CD1c-positive myeloid dendritic cell (primary cell): ENCODE results near the gene ZNF761.
A peak's percentile ranks its signal among the peaks of the same experiment; 100 is the strongest.
"Not testable (repeated sequence)": the region's sequence is repeated elsewhere in the genome, so short reads cannot be mapped to it uniquely, and the experiment has no call there.

ENCODE experiments used
- DNase-seq: peaks from one replicate; pipeline ENCODE4 v3.0.0-alpha.2; 2016; ENCODE audit errors: extremely low spot score

Gene ZNF761

DNA sequence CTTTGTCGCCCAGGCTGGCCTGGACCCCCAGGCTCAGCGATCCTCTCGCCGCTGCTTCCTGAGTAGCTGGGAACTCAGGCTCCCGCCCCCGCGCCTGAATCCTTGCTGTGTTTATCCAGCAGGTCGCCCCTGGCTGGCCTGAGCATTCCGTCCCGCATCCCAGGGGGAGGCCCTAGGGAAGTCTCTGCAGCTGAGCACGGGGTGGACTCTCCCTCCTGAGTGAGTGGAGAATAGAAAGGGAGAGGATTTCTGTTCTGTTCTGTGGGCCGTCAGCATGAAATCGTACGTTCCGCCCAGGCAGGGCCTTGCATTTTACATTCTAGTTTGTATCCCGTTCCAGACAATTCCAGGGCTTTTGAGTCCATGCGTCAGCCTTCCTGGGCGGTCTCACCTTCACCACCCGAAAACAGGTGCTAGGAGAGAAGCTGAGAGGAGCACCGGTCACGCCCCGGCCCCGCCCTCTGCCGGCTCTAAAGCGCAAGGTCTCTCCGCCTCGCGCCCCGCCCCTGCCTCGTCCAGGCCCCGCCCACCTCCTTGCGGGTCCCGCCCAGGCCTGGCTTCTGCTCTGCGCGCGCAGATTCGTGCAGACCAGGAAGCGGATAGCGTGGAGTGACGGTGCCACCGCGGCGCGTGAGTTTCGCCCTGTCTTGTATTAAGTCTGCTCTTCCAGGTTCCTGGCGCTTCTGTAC lies at the start of gene ZNF761:
Gene ZNF761 (plus strand): TSS at position 586 of the 689 bp plus-strand sequence. CDS start 15,285 bp downstream, outside the sequence.
- DNase-seq, result peak; percentile 98

DNA sequence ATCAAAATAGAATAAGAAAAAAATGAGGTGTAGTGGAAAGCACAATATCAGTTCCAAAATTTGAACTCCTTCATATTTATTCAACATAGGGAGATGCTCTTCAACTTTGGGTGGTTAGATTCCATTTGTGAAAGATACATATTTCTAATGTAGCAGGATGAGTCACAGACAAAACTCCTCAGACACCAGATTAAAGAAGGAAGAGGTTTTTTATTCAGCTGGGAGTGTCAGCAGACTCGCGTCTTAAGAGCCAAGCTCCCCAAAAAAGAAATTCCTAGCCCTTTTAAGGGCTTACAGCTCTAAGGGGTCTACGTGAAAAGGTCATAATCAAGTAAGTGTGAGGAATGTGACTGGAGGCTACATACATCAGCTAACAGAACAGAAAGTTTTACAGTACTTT lies 43.6 kb upstream of the ZNF761 start:
- no peak for DNase-seq

GRCh38 chr19:53388904-53389303 lies 42.9 kb upstream of the ZNF761 start:
- DNase-seq, result no peak

DNA sequence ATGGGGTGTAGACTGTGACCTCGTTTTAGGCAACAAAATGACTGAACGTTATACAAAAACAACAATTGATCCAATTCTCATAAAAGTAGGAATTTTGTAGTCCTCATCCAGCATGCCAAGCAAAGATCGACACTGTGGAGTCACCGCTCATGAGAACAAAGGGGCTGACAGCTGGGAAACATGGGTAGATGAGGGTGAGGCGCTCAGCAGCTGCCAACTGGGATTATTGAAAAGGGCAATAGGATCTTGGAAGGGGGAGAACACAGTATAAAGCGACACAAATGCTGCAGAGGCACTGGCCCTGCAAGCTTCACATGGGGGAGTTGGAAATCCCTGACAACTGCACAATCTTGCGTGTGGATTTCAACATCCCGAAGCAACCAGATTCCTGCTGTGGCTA lies 42.2 kb upstream of the ZNF761 start:
- no peak for DNase-seq

DNA sequence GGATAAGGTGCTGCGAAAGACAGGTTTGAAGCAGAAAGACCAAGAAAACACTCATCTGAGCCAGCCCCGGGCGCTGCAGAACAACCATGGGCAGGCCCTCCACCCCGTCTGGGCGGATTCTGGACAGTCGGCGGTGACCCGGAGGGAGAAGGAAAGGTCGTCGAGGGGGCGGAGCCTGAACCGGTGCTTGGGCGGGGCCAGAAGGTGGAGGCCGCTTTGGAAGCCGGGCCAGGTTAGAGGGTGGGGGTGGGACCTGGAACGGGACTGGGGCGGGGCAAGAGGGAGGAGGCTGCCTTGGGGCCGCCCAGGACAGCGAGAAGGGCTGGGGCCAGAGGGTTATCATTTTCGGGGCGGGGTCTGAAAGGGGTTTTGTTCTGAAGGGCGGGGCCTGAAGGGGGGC lies 41.8 kb upstream of the ZNF761 start:
- no peak for DNase-seq

- DNase-seq, result peak; percentile 15
These were observed 37.2 kb upstream of the ZNF761 start for GRCh38 chr19:53394522-53394973.

DNA sequence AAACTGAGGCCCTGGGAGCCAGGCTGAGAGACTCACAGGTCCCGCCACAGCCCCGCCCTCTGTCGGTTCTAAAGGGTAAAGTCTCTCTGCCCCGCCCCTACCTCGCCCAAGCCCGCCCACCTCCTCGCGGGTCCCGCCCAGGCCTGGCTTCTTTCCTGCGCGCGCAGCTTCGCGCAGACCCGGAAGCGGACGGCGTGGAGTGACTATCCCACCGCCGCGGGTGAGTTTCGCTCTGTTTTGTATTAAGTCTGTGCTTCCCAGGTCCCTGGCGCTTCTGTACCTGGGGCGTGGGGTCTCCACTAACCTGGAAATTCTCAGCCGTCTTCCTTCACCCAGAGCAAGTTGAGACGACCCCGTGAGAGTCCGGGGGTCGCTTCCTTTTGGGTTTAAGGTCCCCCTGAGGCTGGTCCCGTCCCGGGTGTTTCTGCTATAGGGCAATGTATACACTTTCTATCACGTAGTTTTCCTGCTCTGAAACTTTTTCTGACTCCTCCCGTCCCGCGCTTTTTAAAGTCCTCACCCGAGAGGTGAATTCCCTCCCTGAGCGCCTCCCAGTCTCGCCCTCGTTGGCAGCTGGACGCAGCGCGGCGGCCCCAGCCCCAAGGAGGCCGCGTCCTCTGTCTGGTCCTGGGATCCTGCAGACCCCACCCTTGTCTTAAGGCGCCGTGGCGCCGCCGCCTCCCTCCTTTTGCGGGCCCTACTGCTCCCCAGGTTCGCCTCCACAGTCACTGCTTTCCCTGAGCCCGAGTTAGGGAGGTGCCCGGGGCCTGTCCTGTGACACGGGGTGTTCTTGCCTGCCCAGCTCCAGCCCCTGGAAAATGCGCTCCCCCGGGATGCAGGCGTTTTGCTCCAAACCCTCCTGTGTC lies 36.6 kb upstream of the ZNF761 start, which contains the start of gene ZNF765:
Gene ZNF765 (plus strand): TSS at position 176 of the 866 bp plus-strand sequence. CDS start 2,867 bp downstream, outside the sequence.
- peak; percentile 97 for DNase-seq

DNA sequence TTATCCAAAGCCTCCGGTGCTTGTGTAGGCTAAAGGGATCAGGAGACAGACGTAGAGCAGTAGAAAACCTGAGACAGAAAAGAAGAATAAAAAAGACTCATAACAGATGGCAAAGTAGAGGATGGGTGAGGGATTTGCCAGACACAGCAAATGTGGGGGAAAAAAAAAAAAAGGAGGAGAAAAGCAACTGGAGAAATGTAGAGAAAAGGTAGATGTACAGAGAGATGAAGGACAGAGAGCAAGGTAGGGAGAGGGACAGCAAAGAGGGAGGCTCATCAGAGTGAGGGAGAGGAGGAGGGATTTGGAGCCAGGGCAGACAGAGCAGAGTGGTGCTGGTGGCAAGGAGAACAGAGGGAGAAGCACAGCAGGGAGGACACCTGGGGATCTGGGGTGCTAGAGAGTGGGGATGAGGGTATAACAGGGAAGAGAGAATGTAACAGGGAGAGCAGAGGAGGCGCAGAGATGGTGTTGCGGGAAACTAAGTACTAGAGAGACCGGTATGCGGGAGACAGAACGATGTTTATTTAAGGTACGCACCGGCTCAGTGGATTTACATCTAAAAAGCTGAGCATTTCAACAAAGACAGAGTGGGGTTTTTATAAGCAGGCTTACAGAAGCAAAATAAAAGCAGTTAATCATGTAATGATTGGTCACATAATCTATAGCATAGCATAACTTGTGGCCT lies 35.8 kb upstream of the ZNF761 start:
- DNase-seq, result not testable (repeated sequence)

GRCh38 chr19:53396525-53396868 lies 35.3 kb upstream of the ZNF761 start:
- no peak for DNase-seq

GRCh38 chr19:53397918-53398317 lies 33.9 kb upstream of the ZNF761 start:
- DNase-seq, result not testable (repeated sequence)

DNA sequence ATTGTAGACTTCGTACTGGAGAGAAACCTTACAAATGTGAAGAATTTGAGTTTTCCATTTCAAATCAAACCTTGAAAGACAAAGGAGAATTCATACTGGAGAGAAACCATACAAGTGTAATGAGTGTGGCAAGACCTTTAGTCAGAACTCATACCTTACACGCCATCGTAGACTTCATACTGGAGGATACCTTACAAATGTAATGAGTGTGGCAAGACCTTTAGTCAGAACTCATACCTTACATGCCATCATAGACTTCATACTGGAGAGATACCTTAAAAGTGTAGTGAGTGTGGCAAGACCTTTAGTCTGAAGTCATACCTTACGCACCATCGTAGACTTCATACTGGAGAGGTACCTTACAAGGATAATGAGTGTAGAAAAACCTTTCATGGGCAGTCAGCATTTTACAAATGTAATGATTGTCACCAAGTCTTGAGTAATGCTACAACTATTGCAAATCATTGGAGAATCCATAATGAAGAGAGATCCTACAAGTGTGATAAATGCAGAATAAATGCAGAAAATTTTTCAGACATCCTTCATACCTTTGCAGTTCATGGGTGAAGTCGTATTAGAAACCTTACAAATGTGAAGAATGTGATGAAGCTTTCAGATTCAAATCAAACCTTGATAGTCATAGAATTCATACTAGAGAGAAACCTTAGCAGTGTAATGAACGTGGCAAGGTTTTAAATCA lies 22.1 kb upstream of the ZNF761 start:
- no peak for DNase-seq

- DNase-seq, result not testable (repeated sequence)
These were observed 11.1 kb upstream of the ZNF761 start for GRCh38 chr19:53420520-53421315.

DNA sequence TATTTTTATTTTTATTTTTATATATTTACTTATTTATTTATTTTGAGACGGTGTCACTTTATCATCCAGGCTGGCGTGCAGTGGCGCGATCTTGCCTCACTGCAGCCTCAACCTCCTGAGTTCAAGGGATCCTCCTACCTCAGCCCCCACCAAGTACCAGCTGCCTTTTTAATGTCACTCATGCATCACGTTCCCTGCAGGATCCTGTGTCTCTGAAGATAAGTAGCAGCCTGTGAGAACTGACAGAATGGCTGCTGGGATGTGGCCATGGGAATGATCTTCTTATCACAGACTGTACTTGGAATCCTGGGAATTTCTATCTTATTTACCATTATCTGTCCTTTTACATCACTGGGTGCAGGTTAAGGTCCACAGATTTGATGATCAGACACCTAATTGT lies 9.2 kb upstream of the ZNF761 start:
- no peak for DNase-seq

- DNase-seq, result not testable (repeated sequence)
These were observed 8.7 kb upstream of the ZNF761 start for GRCh38 chr19:53423074-53423473.

DNA sequence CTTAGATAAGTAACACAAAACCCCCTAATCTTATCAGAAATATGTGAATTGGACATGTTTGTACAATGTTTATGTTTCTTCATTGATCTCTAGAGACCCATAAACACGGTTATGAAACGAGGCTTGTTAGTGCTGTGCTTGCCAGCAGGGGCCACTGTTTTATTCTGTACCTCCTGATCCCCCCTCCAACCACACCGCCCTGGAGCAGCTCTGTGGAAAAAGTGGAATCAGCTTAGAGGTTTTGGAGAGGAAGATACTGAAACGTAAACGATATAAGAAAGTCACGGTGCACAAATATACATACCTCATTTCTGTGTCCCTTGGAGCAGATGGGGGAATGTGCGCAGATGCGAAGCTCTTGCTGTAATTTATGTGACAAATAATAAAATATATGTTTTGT lies 8.1 kb upstream of the ZNF761 start:
- DNase-seq, result not testable (repeated sequence)

DNA sequence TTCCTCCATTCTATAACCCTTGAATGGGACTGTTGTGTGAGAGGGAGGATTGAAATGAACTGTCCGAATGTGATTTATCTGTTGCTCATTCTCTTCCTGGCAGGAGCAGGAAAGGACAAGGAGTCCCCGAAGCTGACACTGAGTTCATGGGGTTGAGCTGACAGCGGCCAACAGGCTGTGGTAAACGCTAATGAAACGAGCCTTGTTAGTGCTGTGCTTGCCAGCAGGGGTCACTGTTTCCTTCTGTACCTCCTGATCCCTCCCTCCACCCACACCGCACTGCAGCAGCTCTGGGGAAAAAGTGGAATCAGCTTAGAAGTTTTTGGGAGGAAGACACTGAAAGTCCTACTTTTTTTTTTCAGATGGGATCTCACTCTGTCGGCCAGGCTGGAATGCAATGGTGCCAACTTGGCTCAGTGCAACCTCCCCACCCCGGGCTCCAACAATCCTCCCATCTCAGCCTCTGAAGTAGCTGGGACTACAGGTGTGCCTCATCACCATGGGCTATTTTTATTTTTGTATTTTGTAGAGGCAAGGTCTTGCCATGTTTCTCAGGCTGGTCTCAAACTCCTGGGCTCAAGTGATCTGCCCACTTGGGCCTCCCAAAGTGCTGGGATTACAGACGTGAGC lies 6.7 kb upstream of the ZNF761 start:
- DNase-seq, result peak; percentile 78

- peak; percentile 8 for DNase-seq
These were observed 391 bp downstream of the ZNF761 start for GRCh38 chr19:53432088-53432661.

- not testable (repeated sequence) for DNase-seq
These were observed 12.0 kb downstream of the ZNF761 start for GRCh38 chr19:53443809-53444208.

GRCh38 chr19:53447196-53447595 lies 15.4 kb downstream of the ZNF761 start:
- DNase-seq, result not testable (repeated sequence)

DNA sequence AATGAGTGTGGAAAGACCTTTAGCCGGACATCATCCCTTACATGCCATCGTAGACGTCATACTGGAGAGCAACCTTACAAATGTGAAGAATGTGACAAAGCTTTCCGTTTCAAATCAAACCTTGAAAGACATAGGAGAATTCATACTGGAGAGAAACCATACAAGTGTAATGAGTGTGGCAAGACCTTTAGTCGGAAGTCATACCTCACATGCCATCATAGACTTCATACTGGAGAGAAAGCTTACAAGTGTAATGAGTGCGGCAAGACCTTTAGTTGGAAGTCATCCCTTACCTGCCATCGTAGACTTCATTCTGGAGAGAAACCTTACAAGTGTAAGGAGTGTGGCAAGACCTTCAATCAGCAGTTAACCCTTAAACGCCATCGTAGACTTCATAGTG lies 24.0 kb downstream of the ZNF761 start:
- DNase-seq, result no peak
